Midbrain (tissue), 1 donor: ENCODE measurements around the gene ATP8A2.

Experiments
- DNase-seq: peaks from one replicate; lab custom pipeline; 2025; lab: John Stamatoyannopoulos, UW

ATP8A2 gene

DNA sequence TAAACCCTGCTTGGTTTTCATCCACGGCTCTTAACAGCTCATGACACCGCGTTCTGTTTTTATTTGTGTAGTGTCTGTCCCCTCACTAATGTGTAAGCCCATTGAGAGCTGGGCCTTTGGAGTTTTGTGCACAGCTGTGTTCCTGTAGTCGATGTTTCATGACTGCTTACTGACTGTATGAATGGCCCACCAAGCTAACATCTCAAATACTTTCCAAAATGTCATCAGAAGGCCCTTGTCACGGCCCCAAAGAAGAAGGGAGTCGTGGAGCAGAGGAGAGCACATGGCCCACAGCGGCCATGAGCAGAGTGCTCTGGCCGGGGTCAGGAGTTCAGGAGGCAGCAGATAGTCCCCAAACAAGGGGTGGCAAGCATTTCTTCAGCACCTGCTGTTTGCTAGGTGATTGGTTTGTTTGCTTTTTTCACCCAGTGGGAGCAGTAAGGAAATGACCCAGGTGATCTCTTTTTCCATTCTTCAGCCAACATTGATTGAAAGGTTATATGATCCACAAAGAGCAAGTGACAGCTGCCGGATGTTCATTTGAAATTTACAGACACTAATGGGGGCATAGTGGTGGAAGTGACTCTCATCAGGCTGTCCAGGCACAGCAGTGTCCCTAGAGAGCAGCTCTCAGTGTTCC is 315.2 kb downstream of the ATP8A2 start:
- DNase-seq, result no peak

DNA sequence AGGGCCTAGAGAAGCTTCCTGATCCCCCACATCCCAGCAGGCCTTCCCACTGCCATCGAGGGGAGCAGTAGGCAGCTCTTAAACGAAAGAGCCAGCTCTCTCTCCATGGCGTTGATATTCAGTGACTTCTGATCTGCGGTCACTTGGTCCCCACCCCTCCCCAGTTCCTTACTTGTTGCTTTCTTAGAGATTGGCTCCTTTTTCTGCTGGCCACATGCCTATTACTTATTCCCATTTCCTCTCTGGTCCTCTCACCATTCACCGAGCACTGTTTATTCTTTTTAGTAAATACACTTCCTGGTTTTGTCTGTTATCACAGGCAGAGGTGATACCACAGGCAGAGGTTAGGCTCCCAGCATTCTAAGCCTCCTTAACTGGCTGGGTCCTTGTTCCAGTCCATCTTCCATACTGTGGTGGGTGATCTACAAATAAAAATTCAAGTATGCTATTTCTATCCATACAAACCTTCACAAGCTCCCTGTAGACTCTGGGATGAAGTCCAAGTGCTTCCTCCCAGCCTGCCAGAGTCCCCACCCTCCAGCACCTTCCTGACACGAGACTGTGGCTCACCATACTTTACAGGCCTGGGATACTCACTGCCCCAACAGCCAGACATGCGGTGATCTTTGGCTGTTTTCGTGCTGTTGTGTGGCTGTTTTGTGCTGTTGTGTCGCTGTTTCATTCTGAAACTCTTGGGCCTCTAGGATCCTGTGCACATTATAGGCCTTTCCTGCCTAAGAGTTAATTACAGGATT is 315.9 kb downstream of the ATP8A2 start:
- no peak for DNase-seq

- DNase-seq, result no peak
Observed at GRCh38 chr13:25688536-25688935, 316.8 kb downstream of the ATP8A2 start.

DNA sequence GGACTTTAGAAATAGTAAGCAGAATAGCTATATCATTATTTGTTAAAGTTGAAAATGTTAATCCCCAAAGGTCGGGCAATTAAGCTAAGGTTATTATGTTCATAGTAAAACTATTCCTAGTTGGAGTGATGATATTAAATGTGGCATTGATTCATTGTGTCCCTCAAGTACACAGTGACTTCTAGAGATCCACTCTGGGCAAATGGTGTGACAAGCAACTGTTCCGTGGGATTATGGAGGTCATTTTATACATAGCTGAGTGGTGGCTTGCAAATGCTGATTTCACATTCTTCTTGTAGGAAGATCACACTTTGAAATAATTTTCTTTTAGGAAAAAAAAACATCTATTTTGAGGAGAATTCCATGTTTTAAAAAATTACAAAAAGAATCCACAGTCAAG is 317.8 kb downstream of the ATP8A2 start:
- DNase-seq, result no peak

DNA sequence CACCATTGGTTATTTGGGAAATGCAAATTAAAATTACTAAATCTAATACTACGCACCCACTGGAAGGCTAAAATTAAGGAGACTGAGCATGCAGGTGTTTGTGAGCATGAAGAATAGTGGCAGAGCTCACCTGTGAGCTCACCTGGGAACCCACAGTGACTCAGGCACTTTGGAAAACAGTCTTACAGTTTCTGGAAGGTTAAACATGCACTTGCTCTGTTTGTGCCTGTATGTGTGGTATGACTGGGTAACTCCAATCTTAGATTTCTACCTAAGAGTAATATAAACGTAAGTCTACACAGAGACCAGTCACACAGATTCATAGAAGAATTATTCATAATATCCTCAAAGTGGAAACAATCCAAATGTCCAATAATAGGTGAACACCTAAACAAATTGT is 318.8 kb downstream of the ATP8A2 start:
- no peak for DNase-seq

DNA sequence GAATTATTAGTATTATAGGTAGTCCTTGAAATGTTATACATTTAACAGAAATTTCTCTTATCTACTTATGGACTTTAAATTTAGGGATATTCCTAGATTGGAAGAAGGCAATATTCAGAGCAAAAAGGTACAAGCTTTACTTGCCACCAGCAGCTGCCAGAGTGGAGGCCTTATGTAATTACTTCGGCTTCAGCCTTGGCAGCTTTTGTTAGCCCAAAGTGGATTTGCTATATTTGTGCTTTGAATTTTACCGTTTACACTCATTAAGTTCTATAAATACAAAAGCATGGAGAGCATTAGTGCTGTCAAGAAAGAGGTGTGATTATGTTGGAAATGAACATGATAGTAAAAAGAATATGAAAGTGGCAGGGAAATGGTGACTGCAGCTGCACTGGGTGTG is 319.9 kb downstream of the ATP8A2 start:
- no peak for DNase-seq

DNA sequence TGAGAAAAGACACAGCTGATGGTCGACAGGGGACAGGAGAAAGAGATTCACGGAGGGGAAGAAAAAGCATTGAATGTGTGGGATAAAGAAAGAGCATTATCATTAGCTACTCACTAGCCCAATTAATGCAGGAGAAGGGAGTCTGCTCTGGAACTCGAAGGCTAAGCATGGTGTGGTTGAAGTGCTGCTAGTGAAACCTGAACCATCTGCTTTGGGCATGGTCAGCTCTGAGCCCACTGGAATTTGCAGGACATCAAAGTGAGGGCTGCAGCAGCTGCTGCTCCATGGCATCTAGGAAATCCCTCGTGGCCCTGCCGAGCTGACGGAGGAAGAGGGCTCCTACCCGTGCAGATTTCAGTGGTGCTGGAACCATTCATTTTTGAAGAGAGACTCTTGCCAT is 320.3 kb downstream of the ATP8A2 start:
- DNase-seq, result no peak

GRCh38 chr13:25699056-25699455 is 327.3 kb downstream of the ATP8A2 start:
- no peak for DNase-seq

GRCh38 chr13:25699600-25699999 is 327.8 kb downstream of the ATP8A2 start:
- DNase-seq, result no peak

DNA sequence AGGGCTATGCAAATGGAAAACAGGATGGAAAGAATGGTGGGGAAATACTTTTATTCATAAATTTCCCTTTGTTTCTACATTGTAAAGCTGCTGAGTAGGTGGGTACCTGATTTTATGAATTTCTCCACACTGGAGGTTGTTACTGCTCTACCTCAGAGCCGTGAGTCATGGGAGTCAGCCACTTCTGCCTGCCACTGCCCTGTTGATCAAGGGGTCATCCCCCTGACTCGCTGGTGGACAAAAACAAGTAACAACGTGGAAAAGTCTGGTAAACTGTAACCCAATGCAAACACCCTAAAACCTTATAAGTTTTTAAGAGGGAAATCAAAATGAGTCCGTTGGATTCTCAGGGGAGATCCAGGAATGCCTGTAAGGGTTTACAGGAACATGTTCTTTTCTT is 329.5 kb downstream of the ATP8A2 start:
- DNase-seq, result no peak

- DNase-seq, result no peak
Observed at GRCh38 chr13:25702386-25702785, 330.6 kb downstream of the ATP8A2 start.

DNA sequence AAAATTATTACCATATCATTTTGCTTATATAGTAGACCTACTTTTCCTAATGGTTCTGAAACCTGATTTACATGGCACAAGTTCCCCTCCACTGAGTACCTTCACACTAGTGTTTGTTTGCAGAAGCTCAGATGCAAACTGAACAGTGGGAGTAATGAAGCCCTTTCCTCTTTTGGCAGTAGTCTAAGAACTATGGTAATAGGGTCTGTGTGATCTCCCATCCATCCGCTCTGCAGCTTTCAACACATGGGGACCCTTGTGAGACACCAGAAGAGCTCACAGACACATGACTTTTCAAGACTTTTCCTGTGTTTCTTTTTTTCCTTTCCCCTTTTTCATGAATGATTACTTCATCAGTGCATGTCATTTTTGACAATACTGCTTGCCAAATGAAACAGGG is 336.0 kb downstream of the ATP8A2 start:
- no peak for DNase-seq

- no peak for DNase-seq
Observed at GRCh38 chr13:25708268-25708667, 336.5 kb downstream of the ATP8A2 start.

DNA sequence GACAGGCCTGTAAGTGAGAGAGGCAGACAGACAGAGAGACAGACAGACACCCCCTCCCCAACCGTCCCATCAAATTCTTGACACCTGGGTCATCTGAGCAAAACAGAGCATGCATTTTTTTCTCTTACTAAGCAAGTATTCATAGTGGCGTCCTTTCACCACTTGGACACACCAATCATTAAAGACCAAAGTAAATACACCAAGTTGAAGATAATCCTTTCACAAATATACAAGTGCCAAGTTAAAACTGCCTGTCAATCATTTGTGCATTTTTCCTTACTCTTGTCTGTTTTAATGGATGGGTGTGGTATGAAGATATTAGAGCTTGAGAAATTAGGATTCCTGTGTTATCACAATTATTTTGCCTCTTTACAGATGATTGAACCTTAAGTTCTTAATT is 337.3 kb downstream of the ATP8A2 start:
- DNase-seq, result no peak

- no peak for DNase-seq
Observed at GRCh38 chr13:25715760-25716159, 344.0 kb downstream of the ATP8A2 start.

DNA sequence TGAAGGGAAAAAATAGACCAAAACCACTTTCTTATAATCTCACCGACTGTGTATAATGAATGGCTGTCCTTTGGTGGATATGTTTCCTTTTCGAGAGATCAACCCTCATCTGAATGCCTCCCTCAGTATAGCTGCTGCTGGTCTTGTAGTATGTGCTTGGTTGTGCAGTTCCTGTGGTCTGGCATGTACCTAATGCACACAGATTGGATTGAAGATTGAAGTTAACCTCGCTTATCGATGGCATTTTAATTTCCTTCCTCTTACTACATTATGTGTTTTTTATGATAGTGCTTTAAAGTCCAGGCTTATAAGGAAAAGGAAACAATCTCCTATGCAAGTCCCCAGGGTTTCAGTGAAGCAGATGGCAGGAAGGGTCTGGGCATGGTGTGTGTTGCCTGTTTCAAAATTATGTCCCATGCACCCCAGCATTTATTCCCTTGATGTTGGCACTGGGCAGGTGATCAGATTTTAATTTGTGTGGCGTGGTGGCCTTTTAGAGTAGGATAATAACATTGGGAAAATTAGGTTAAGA is 346.0 kb downstream of the ATP8A2 start:
- DNase-seq, result no peak

- no peak for DNase-seq
Observed at GRCh38 chr13:25719666-25720065, 347.9 kb downstream of the ATP8A2 start.

GRCh38 chr13:25722893-25723292 is 351.1 kb downstream of the ATP8A2 start:
- no peak for DNase-seq

DNA sequence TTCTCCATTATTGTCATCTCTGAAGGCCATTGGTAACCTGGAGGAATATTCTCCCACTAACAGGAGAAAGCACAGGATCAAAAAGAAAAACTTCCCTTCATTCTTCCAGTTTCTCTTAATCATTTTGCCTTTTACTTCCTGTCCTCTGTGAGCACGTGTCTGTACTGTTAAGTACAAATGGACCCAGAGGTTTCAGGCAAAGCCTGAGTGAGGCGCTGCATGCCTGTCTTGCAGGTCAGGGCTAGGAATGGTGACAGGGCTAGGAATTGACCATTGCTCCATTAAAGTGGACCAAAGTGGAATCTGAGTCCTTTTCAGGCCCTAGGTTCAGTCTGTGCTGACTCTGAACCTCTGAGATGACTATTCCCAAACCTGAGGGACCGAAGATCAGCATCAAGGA is 353.3 kb downstream of the ATP8A2 start:
- no peak for DNase-seq

- DNase-seq, result no peak
Observed at GRCh38 chr13:25727250-25727649, 355.5 kb downstream of the ATP8A2 start.

DNA sequence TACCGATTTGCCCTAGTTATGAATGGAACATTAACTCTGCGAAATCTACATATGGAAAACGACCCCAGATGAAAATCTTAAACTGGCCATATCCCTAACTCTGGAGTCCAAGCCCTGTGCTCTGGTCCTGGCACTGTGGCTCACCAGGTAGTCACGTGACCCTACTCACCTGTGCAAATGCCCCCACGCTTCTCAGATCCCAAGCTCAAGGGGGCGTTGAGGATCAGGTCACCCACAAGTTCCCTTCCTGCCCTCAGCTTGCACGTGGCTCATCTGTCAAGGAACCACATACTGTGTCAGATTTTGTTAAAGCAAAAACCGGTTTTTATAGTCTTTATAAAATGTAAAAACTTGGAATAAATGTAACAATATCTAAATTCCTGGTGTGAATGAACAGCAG is 356.0 kb downstream of the ATP8A2 start:
- no peak for DNase-seq

GRCh38 chr13:25729201-25729600 is 357.4 kb downstream of the ATP8A2 start:
- DNase-seq, result no peak

DNA sequence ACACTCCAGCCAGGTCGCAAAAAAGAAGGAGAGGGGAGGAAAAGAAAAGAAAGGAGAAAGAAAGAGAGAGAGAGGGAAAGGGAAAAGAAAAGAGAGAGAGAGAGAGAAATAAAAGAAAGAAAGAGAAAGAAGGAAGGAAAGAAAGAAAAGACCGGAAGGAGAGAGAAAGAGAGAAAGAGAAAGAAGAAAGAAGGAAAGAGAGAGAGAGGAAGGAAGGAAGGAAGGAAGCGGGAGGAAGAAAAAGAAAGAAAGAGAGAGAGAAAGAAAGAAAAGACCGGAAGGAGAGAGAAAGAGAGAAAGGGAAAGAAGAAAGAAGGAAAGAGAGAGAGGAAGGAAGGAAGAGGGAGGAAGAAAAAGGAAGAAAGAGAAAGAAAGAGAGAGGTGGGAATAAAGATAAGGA is 359.3 kb downstream of the ATP8A2 start:
- no peak for DNase-seq

- DNase-seq, result no peak
Observed at GRCh38 chr13:25731536-25731935, 359.8 kb downstream of the ATP8A2 start.
